ENCODE results near the gene IQCN.

Gene IQCN

GRCh38 chr19:18264137-18264854, 10.0 kb downstream of the IQCN start:
- no peak for DNase-seq

DNA sequence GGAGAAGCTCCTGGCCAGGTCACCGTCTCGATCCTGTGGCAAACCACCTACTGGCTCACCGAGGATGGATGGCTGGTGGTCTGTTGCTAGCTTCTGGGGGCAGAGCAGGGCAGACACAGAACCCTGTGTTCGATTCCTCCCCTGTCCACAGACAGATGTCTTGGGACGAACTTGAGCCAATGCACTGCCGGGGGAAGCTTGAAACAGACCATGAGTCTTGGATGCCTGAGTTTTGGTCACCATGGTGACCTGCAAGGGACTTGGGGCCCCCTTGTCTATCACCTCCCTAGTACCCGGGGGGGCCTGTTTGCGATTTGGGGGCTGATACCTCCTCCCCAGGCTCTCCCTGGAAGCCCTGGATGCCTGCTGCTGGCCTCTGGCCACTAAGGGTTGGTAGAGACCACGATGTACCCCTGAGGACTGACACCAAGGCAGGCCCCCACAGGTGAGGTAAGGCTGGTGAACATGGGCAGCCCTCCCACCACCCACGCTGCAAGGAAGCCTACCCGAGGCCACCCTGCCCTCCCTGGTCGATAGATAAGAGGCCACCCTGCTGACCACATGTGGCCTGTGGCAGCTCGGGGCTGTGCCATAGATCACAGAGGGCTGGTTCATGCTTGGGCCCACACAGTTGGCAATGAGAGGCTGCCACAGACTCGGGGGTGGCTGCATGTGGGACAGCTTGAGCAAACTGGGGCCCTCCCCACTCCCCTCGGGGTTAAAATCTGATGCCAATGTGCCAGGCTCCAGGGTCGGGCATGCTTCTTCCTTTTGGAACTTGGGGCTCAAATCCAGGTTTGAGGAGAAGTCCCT, 10.7 kb downstream of the IQCN start:
- no peak for DNase-seq

DNA sequence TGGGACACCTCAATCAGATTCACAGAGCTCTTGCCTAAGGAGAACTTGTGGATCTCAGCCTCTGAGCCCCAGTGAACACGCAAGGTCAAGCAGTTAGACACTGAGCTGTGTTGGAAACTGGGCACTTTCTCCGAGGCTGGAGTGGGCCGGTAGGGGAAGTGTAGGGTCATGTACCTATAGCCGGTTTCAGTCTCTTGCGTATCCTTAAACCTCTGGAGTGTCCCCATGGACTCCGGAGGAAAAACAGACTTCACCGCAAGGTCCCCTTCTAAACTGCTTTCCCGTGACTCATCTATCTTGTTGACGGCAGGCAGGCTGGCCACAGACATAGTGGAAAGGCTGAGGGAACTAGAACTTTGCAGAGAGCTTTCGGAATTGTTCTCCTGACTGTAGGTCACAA, 11.3 kb downstream of the IQCN start:
- no peak for DNase-seq

DNA sequence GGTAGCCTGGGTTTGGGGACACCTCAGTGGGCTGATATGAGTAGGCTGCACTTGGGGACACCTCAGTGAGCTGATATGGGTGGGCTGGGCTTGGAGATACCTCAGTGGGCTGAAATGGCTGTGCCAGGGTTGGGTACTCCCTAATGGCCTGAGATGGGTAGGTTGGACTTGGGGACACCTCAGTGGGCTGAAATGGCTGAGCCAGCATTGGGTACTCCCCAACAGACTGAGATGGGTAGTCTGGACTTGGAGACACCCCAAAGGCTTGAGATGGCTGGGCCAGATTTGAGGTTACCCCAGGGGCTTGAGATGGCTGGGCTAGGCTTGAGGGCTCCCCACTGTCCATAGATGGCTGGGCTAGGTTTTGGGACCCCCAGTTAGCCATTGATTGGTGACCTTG, 12.1 kb downstream of the IQCN start:
- no peak for DNase-seq

- DNase-seq: no peak
Measured at GRCh38 chr19:18261474-18261873, 12.8 kb downstream of the IQCN start.

- DNase-seq: no peak
Measured at GRCh38 chr19:18259893-18260292, 14.4 kb downstream of the IQCN start.

GRCh38 chr19:18257503-18258470, 16.5 kb downstream of the IQCN start:
- no peak for DNase-seq

DNA sequence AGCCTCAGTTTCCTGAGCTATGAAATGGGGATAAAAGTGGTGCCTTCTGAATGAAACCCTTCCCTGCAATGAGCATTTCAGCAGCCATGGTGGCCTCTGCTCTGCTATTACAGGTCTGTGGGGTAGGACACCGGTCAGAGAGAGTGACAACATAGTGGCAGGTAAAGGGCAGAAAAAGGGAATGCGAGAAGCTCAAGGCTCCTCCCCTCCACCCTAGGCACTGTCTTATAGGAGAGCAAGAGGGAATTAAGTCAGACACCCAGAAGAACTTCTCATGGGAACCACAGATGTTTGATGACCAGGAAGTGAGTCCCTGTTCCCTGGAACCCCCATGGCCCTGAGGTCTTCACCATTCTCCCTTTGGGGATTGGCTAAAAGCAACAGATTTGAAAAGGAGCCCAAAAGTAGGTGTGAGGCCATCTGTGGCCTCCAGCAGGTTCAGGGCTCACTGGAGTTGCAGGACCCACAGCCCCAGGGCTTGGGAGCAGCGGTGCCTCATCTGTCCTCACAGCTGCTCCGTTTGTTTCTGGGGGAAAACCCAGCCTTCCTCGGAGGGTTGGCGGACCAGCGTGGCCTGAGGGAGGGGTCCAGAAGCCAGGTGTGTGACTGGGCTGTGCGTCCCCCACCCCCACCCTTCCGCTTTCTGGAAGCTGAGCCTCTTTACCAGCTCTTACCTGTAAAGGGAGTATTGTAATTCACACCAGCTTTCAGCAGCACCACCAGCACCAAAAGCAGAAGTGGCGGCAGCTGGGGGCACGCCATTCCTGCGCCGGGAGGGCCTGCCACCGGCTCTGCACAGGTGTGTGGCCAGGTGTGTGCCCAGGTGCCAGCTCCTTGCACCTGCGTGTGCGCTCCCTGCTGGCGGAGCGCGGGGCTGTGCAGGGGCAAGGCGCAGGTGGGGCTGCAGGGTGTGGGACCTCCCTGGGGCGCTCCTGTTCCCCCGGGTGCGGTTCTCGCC, 19.4 kb downstream of the IQCN start:
- DNase-seq: no peak

DNA sequence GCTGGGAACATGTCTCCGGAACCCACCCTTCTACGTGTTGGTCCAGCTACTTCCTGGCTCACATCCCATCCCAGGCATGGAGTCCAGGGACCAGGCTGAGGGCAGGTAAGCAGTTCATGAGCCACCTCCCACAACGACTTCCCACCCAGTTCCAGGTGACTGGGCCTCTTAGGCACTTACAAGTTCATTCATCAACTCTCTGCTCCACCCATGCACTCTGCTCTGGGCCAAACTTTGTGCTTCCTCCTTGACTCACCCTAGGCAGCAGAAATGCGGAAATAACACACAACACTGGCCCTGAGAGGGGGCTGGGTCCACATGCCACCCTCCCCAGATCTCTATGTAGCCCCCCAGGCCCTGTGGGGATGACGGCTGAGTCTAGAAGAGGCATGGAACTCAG, 20.5 kb downstream of the IQCN start:
- DNase-seq: no peak

GRCh38 chr19:18253130-18253529, 21.1 kb downstream of the IQCN start:
- DNase-seq: no peak

DNA sequence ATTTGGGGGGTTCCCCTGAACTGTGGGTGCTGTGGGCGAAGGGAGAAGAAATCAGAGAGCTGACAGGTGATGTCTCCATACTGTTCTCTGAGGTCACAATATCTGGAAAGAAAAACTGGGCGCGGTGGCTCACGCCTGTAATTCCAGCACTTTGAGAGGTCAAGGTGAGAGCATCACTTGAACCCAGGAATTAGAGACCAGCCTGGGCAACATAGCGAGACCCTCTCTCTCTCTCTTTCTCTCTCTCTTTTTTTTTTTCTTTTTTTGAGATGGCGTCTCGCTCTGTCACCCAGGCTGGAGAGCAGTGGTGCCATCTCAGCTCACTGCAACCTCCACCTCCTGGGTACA, 21.9 kb downstream of the IQCN start:
- DNase-seq: no peak

GRCh38 chr19:18251587-18252369, 22.5 kb downstream of the IQCN start:
- peak; percentile 55 for DNase-seq

GRCh38 chr19:18249834-18250233, 24.4 kb downstream of the IQCN start:
- no peak for DNase-seq

DNA sequence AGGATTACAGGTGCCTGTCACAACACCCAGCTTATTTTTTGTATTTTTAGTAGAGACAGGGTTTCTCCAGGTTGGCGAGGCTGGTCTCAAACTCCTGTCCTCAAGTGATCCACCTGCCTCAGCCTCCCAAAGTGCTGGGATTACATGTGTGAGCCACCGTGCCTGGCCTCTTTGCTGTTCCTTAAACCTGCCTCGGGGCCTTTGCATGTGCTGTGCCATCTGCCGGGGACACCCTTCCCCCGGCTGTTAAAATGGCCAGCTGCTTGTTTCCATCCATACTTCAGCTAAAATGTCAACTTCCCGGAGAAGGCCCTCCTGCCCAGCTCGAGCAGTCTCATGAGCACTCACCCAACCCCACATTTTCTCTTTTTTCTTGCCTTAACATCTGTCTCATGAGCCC, 29.0 kb downstream of the IQCN start:
- DNase-seq: no peak

DNA sequence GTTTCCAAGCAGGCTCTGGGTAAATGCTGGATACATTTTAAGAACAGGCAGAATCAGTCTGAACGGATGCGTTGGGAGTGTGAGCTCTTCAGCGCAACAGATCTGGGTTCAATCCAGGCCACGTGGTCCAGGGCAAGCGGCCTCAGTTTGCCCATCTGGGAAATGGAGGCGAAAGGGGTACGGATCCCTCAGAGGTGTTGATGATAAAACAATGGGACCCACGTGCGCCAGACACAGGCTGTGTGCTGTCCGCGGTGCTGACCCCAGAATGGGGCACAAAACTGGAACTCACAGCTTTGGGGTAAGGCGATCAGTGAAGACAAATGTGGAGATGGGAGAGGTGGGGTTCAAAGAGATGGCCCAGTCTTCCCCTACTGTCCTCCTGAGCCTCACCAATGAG, 34.9 kb downstream of the IQCN start:
- no peak for DNase-seq

GRCh38 chr19:18234194-18234593, 40.1 kb downstream of the IQCN start:
- DNase-seq: no peak

GRCh38 chr19:18233224-18233825, 40.9 kb downstream of the IQCN start:
- DNase-seq: peak; percentile 53

DNA sequence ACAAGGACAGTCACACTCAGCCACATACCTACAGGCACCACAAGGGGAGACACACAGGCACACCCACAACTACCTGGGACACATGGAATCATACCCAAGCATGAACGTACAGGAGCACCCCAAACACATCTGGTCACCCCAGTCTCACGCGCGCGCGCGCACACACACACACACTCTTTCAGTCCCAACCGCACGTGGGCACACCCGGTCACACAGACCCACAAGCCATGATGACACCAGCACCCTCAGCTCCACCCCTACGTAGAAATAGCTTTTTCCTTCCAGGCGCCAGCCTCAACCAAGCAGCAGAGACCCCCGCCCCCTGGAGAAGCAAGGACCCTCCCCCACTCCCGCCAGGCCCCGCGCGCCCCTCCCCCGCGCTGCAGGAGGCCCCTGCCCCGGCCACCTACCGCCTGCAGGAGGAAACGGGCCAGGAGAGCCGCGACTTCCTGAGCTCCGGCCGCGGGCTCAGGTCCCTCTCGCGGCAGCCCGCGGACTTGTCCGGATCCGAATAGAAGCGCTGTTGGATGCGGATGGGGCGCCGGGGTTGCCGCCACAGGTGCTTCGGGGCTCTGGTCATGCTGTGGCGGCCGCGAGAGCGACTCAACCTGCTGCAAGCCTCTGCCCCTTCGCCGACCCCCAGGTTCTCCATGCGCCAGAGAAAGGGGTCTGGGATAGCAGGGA, 41.6 kb downstream of the IQCN start:
- DNase-seq: no peak

GRCh38 chr19:18231775-18232174, 42.5 kb downstream of the IQCN start:
- no peak for DNase-seq

Measured in fibroblast of skin of right biceps (primary cell).